H1 (cell line): ENCODE measurements around the gene EPS8. TPM values are rescaled to one million over a fixed set of nuclear protein-coding genes. Genes with fewer than 3 reads are reported as not detected.

ENCODE experiments used
- CTCF ChIA-PET: fragments of 300-600 bp; sonication (Branson Sonifier 250); formaldehyde crosslinking; loops from one replicate; lab custom pipeline; 2021; ENCODE audit not compliant: partially characterized antibody; lab: Charles Lee
- POLR2A ChIA-PET: fragments of 300-600 bp; sonication (Branson Sonifier 250); formaldehyde crosslinking; loops from one replicate; lab custom pipeline; 2021; ENCODE audit warnings: inconsistent platforms; ENCODE audit not compliant: partially characterized antibody; lab: Charles Lee
- DNase-seq, 2 experiments: peaks; one replicate each; pipeline versions ENCODE4 v3.0.0 to v3.0.0-alpha.2; 2010 to 2022; ENCODE audit warnings: low spot score in 2 of 2, low read depth in 1 of 2, mixed read lengths in 1 of 2
- FAIRE-seq: peaks from 2 replicates; lab custom pipeline; 2011; peaks lifted over from hg19 to GRCh38; lab: Jason Lieb, UNC
- H2AFZ ChIP-seq: 2 replicates; pipeline ENCODE4 v1.8.1; 2012; ENCODE audit warnings: low read length, inconsistent platforms
- H2AK5ac ChIP-seq: 2 replicates; pipeline ENCODE4 v1.6.1; 2013; ENCODE audit warnings: low read depth, low read length
- H2BK120ac ChIP-seq: replicated peaks from 2 replicates; pipeline ENCODE3; 2013; ENCODE audit warnings: low read depth, low read length, inconsistent platforms
- H2BK12ac ChIP-seq: 2 replicates; pipeline ENCODE4 v1.6.1; 2013; ENCODE audit warnings: low read depth, low read length
- H2BK15ac ChIP-seq: 2 replicates; pipeline ENCODE4 v1.6.1; 2013; ENCODE audit warnings: low read length
- H2BK20ac ChIP-seq: 2 replicates; pipeline ENCODE4 v1.6.1; 2013; ENCODE audit warnings: low read length
- H2BK5ac ChIP-seq: 2 replicates; pipeline ENCODE4 v1.6.1; 2013; ENCODE audit warnings: low read depth, low read length
- H3K14ac ChIP-seq: 2 replicates; pipeline ENCODE4 v1.6.1; 2013; ENCODE audit warnings: inconsistent platforms; ENCODE audit not compliant: insufficient read length
- H3K18ac ChIP-seq: 2 replicates; pipeline ENCODE4 v1.6.1; 2013; ENCODE audit warnings: low read length; ENCODE audit errors: extremely low read depth
- H3K23ac ChIP-seq: 2 replicates; pipeline ENCODE4 v1.6.1; 2013; ENCODE audit warnings: inconsistent platforms; ENCODE audit not compliant: insufficient read length
- H3K23me2 ChIP-seq: 2 replicates; pipeline ENCODE4 v1.6.1; 2013; ENCODE audit warnings: low read depth, low read length
- H3K27ac ChIP-seq: 2 replicates; pipeline ENCODE4 v1.6.1; 2011; ENCODE audit warnings: low read depth, low read length, inconsistent platforms
- H3K27me3 ChIP-seq, 4 experiments: replicated peaks in 1 of 4; 1 replicate in 1 of 4; 2 replicates in 3 of 4; pipeline versions ENCODE4 v1.6.1 to v1.8.1; 2011 to 2013; ENCODE audit warnings: low read length in 3 of 4, mild to moderate bottlenecking in 3 of 4, inconsistent platforms in 2 of 4, mixed read lengths in 2 of 4, moderate library complexity in 1 of 4; ENCODE audit not compliant: control insufficient read depth in 3 of 4, insufficient read depth in 3 of 4; ENCODE audit errors: extremely low read depth in 1 of 4
- H3K36me3 ChIP-seq, 4 experiments: 2 replicates each; pipeline versions ENCODE4 v1.6.1 to v1.8.1; 2011 to 2013; ENCODE audit warnings: mild to moderate bottlenecking in 4 of 4, low read length in 3 of 4, moderate library complexity in 2 of 4, control low read depth in 1 of 4, inconsistent platforms in 1 of 4; ENCODE audit not compliant: insufficient read depth in 4 of 4, control insufficient read depth in 2 of 4
- H3K4ac ChIP-seq: replicated peaks from 2 replicates; pipeline ENCODE3; 2013; ENCODE audit warnings: low read length, low read depth, mixed read lengths, inconsistent platforms; ENCODE audit not compliant: insufficient read length
- H3K4me1 ChIP-seq, 4 experiments: replicated peaks in 1 of 4; 1 replicate in 1 of 4; 2 replicates in 3 of 4; pipeline versions ENCODE4 v1.6.1 to v1.8.1; 2011 to 2013; ENCODE audit warnings: low read length in 3 of 4, inconsistent platforms in 2 of 4, mixed read lengths in 1 of 4; ENCODE audit not compliant: insufficient read depth in 4 of 4, control insufficient read depth in 3 of 4
- H3K4me2 ChIP-seq, 2 experiments: 2 replicates each; pipeline versions ENCODE4 v1.6.1 to v1.8.1; 2011 to 2013; ENCODE audit warnings: low read depth in 2 of 2, low read length in 2 of 2, control low read depth in 1 of 2, inconsistent platforms in 1 of 2, mild to moderate bottlenecking in 1 of 2; ENCODE audit not compliant: insufficient read depth in 1 of 2
- H3K4me3 ChIP-seq, 4 experiments: fragments of 200-600, 300-600 bp in 1 of 4; sonication (generic), shearing (Covaris generic), sonication (Bioruptor Twin) in 1 of 4; 2 replicates each; pipeline versions ENCODE4 v1.5.1 to v1.8.1; 2011 to 2016; ENCODE audit warnings: low read length in 4 of 4, low read depth in 3 of 4, control low read depth in 2 of 4, inconsistent platforms in 2 of 4, mild to moderate bottlenecking in 2 of 4, mixed read lengths in 1 of 4, moderate library complexity in 1 of 4; ENCODE audit not compliant: insufficient read depth in 2 of 4; ENCODE audit errors: extremely low read depth in 1 of 4
- H3K56ac ChIP-seq: replicated peaks from 2 replicates; pipeline ENCODE3; 2013; ENCODE audit warnings: low read depth, mild to moderate bottlenecking, mixed read lengths, low read length, inconsistent platforms; ENCODE audit not compliant: insufficient read length
- H3K79me1 ChIP-seq: 2 replicates; pipeline ENCODE4 v1.6.1; 2013; ENCODE audit warnings: low read depth, low read length, control low read depth
- H3K79me2 ChIP-seq, 2 experiments: 2 replicates each; pipeline versions ENCODE4 v1.6.1 to v1.8.1; 2012 to 2013; ENCODE audit warnings: low read length in 2 of 2, mild to moderate bottlenecking in 2 of 2, inconsistent platforms in 1 of 2; ENCODE audit not compliant: insufficient read depth in 2 of 2, control insufficient read depth in 1 of 2
- H3K9ac ChIP-seq, 4 experiments: replicated peaks in 1 of 4; 1 replicate in 1 of 4; 2 replicates in 3 of 4; pipeline versions ENCODE4 v1.6.1 to v1.8.1; 2011 to 2013; ENCODE audit warnings: low read depth in 3 of 4, low read length in 3 of 4, control low read depth in 2 of 4, mild to moderate bottlenecking in 2 of 4, moderate library complexity in 2 of 4, inconsistent platforms in 1 of 4; ENCODE audit errors: extremely low read depth in 1 of 4
- H3K9me3 ChIP-seq, 2 experiments: 2 replicates each; pipeline versions ENCODE4 v1.6.1 to v1.8.1; 2012 to 2013; ENCODE audit warnings: mild to moderate bottlenecking in 2 of 2, moderate library complexity in 2 of 2, control low read depth in 1 of 2, inconsistent platforms in 1 of 2, low read depth in 1 of 2, low read length in 1 of 2, mixed read lengths in 1 of 2; ENCODE audit not compliant: insufficient read depth in 2 of 2
- H4K20me1 ChIP-seq, 2 experiments: replicated peaks in 1 of 2; 2 replicates each; pipeline versions ENCODE3 to v1.8.1; 2011 to 2013; ENCODE audit warnings: inconsistent platforms in 2 of 2, low read length in 2 of 2, mild to moderate bottlenecking in 1 of 2; ENCODE audit not compliant: insufficient read depth in 2 of 2, control insufficient read depth in 1 of 2
- H4K5ac ChIP-seq: 2 replicates; pipeline ENCODE4 v1.6.1; 2013; ENCODE audit warnings: low read length, low read depth, mixed read lengths, inconsistent platforms; ENCODE audit not compliant: insufficient read length
- H4K8ac ChIP-seq: 2 replicates; pipeline ENCODE4 v1.8.0; 2013; ENCODE audit warnings: mild to moderate bottlenecking, moderate library complexity, low read length, inconsistent platforms; ENCODE audit not compliant: insufficient read depth; ENCODE audit errors: extremely low read depth
- H4K91ac ChIP-seq: replicated peaks from 2 replicates; pipeline ENCODE3; 2013; ENCODE audit warnings: low read length, mixed read lengths, inconsistent platforms; ENCODE audit not compliant: insufficient read length
- ATF3 ChIP-seq: IDR thresholded peaks from 2 replicates; pipeline ENCODE4 v1.6.1; 2011; ENCODE audit warnings: low read depth, mild to moderate bottlenecking, low read length; ENCODE audit not compliant: insufficient read depth
- CBX8 ChIP-seq: fragments of 300-800, 300-1000 bp; sonication (generic); IDR thresholded peaks from 2 replicates; pipeline ENCODE4 v1.7.1; 2016; ENCODE audit warnings: low read depth, low read length, borderline replicate concordance
- CHD2 ChIP-seq: IDR thresholded peaks from 2 replicates; pipeline ENCODE4 v1.6.1; 2012; ENCODE audit warnings: low read length, improper control_type of control experiment
- CREB1 ChIP-seq: IDR thresholded peaks from 2 replicates; pipeline ENCODE4 v1.6.1; 2012; ENCODE audit warnings: inconsistent platforms
- EGR1 ChIP-seq: IDR thresholded peaks from 2 replicates; pipeline ENCODE4 v1.6.1; 2011; ENCODE audit warnings: low read depth, low read length, borderline replicate concordance
- HDAC6 ChIP-seq: IDR thresholded peaks from one replicate; pipeline ENCODE4 v1.7.1; 2012; ENCODE audit warnings: low read depth, mild to moderate bottlenecking, inconsistent platforms, low read length, moderate library complexity
- KDM4A ChIP-seq: IDR thresholded peaks from one replicate; pipeline ENCODE4 v1.7.1; 2012; ENCODE audit warnings: low read depth, mild to moderate bottlenecking, moderate library complexity, low read length, inconsistent platforms; ENCODE audit not compliant: severe bottlenecking
- MAFK ChIP-seq: IDR thresholded peaks from 2 replicates; pipeline ENCODE4 v1.6.1; 2012; ENCODE audit warnings: low read depth, mild to moderate bottlenecking, improper control_type of control experiment, low read length
- PHF8 ChIP-seq: fragments of 200-600 bp; sonication (generic); conservative IDR thresholded peaks from 2 replicates; pipeline ENCODE4 v1.7.1; 2012; ENCODE audit warnings: low read depth, mild to moderate bottlenecking, inconsistent platforms, low read length, moderate library complexity
- POLR2AphosphoS5 ChIP-seq: IDR thresholded peaks from 2 replicates; pipeline ENCODE4 v1.6.1; 2011; ENCODE audit warnings: low read depth, low read length
- SIRT6 ChIP-seq: IDR thresholded peaks from one replicate; pipeline ENCODE4 v1.7.1; 2012; ENCODE audit warnings: low read length, inconsistent platforms
- SP1 ChIP-seq: IDR thresholded peaks from 2 replicates; pipeline ENCODE4 v1.6.1; 2011; ENCODE audit warnings: low read depth, low read length
- SP2 ChIP-seq: IDR thresholded peaks from 2 replicates; pipeline ENCODE4 v1.6.1; 2012; ENCODE audit warnings: mild to moderate bottlenecking, low read length, inconsistent platforms
- SP4 ChIP-seq: IDR thresholded peaks from 2 replicates; pipeline ENCODE4 v1.6.1; 2012; ENCODE audit warnings: low read length, inconsistent platforms
- YY1 ChIP-seq: IDR thresholded peaks from 2 replicates; pipeline ENCODE4 v1.6.1; 2011; ENCODE audit warnings: low read depth, mild to moderate bottlenecking, low read length
- WGBS, 2 experiments: shearing (Covaris generic) in 1 of 2; methylation state at CpG; one replicate each; pipeline versions ENCODE4 v1.1.6 to v1.1.7; 2013 to 2015; ENCODE audit warnings: low lambda C conversion rate in 2 of 2, mixed read lengths in 2 of 2, inconsistent platforms in 1 of 2, low coverage in 1 of 2, missing lambda C conversion rate in 1 of 2; ENCODE audit not compliant: insufficient replicate concordance in 2 of 2, insufficient coverage in 1 of 2, insufficient read length in 1 of 2; ENCODE audit errors: extremely low coverage in 1 of 2, missing lambda C conversion rate in 1 of 2; 5-methylcytosine and 5-hydroxymethylcytosine counted together
- polyA plus RNA-seq, 7 experiments: library from polyadenylated mRNA; depleted of rRNA in 3 of 7; stranded (reverse) in 5 of 7; unstranded in 2 of 7; fragments of >200 nt in 5 of 7; fragments of 200-250 nt in 2 of 7; gene quantifications; 1 replicate in 5 of 7; 2 replicates in 1 of 7; 4 replicates in 1 of 7; pipeline versions ENCODE4 v1.2.1 to v1.2.3, GENCODE V29; 2011 to 2013; ENCODE audit warnings: missing spikeins in 2 of 7, mixed read lengths in 2 of 7
- total RNA-seq: library from RNA; stranded (reverse); fragmentation: NEBNext Ultra II Directional; extraction: Animal tissue kit (Norgen Biotek cat#: 25700); gene quantifications from 2 replicates; pipeline ENCODE4 v1.2.1, GENCODE V29; 2021

Gene EPS8
- total and polyA plus RNA-seq, 2 of the 8 experiments (the other 6 are each of a cell fraction or from before 2014, with no cell fraction given) = 3.0 to 4.6 TPM

GRCh38 chr12:15757553-15758255 lies 31.5 kb downstream of the EPS8 start:
- Histone ChIP-seq H2BK5ac (no peak overlapping the region), H3K56ac (no peak overlapping the region), H3K4me1 (peaks cover 0 to 7% (median 0%) of the 10 kb centered on the region in 4 experiments; a peak in 1 of 7 replicates), H2AK5ac (no peak overlapping the region), H2BK15ac (no peak overlapping the region), H4K91ac (no peak overlapping the region), H3K23ac (no peak overlapping the region), H3K79me1 (no peaks in the 10 kb centered on the region; the same call in 1 of the 2 replicates), H3K4ac (no peak overlapping the region), H2AFZ (no peak overlapping the region), H3K4me2 (no peak overlapping the region), H3K14ac (no peak overlapping the region), H3K79me2 (no peaks in the 10 kb centered on the region), H3K4me3 (no peak overlapping the region), H3K18ac (no peak overlapping the region), H2BK12ac (no peak overlapping the region), H3K36me3 (no peaks in the 10 kb centered on the region), H4K20me1 (no peaks in the 10 kb centered on the region), H3K27ac (no peak overlapping the region), H2BK20ac (no peak overlapping the region), H4K5ac (no peak overlapping the region), H3K27me3 (no peaks in the 10 kb centered on the region), H3K23me2 (no peaks in the 10 kb centered on the region), H3K9ac (no peak overlapping the region), H3K9me3 (no peaks in the 10 kb centered on the region), H2BK120ac (no peak overlapping the region), H4K8ac (no peak overlapping the region)
- CTCF ChIA-PET = interaction anchor here (0.6 to 1.2 kb wide), 4 partner anchors 15 to 531 kb away, joined by 3 read pairs; partner anchors contain the start of gene DERA
- TF ChIP-seq CHD2 = no peak
- TF ChIP-seq KDM4A = no peak
- no peak for TF ChIP-seq SP1
- no peak for TF ChIP-seq YY1
- no peak for TF ChIP-seq CBX8
- TF ChIP-seq POLR2AphosphoS5 = no peak
- no peak for TF ChIP-seq MAFK
- no peak for TF ChIP-seq SP2
- TF ChIP-seq CREB1 = no peak
- TF ChIP-seq ATF3 = no peak
- TF ChIP-seq SP4 = no peak
- TF ChIP-seq SIRT6 = no peak
- TF ChIP-seq PHF8 = no peak
- TF ChIP-seq HDAC6 = no peak
- no peak for TF ChIP-seq EGR1
- WGBS, 2 experiments = 93% methylated on average over 5 of the region's 7 CpGs; no CpG with 5 or more reads in 1 of the 2 experiments
- no peak for DNase-seq
- POLR2A ChIA-PET = no interaction called here
- no peak for FAIRE-seq
